GM12801 (cell line): Measurements from ENCODE around the gene MKRN2.

Experiments used
- CTCF ChIP-seq: IDR thresholded peaks from one replicate; pipeline ENCODE4 v1.5.1; 2011; ENCODE audit warnings: control low read depth; ENCODE audit not compliant: insufficient read length; ENCODE audit errors: extremely low read depth

Gene MKRN2, protein sequence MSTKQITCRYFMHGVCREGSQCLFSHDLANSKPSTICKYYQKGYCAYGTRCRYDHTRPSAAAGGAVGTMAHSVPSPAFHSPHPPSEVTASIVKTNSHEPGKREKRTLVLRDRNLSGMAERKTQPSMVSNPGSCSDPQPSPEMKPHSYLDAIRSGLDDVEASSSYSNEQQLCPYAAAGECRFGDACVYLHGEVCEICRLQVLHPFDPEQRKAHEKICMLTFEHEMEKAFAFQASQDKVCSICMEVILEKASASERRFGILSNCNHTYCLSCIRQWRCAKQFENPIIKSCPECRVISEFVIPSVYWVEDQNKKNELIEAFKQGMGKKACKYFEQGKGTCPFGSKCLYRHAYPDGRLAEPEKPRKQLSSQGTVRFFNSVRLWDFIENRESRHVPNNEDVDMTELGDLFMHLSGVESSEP

GRCh38 chr3:12556690-12557472, at the start of gene MKRN2:
Gene MKRN2 (plus strand): TSS chr3:12557087. CDS start chr3:12557151, 64 bp downstream.
- TF ChIP-seq CTCF = no peak

DNA sequence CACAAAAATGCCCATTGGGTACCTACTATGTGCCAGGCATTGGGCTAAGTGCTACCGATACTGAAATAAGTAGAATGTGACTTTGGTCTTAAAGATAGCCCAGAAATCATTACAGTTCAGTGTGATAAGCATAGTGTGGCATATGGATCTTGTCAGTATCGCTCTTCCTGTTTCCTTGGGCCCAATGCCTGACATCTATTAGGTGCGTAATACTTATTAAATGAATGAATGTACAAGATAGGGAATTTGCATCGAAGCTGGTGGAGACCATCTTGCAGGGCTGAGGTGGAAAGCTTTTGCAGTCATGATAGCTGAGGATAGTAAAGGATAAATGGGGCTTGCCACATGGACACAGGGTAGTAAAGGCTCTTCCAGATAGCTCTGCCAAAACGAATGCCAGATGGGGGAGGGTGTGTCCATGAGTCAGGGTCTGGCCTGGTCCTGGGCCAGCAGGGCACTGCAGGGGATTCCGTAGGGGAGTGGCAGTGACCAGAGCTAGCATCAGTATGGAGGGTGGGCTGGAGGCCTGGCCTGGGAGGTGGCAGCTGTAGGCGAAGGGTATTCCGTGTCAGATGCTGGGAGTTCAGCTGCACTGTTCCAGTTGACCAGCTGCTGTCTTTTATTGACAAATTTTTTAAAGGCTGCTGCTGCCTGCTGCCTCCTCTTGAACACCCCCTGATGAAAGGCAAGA, 49.2 kb upstream of the MKRN2 start:
- no peak for TF ChIP-seq CTCF

DNA sequence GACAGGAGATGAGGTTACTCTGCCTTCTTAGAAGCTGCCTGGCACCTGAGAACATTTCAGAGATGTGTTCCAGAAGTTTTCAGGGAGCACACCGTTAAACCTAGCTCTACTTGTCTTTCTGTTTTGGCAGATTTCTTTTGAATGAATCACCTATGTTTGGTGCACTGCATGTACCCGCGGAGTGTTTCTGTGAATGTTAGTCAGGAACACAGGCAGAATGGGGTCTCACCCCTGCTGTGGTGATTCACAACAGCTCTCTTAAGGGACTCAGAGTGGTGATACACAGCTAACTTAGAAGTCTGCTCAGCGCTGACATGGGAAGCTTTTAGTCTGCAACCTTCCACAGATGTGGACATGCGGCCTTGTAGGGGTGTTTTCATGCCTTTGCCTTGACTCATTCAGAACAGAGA, 48.6 kb upstream of the MKRN2 start:
- TF ChIP-seq CTCF = no peak

DNA sequence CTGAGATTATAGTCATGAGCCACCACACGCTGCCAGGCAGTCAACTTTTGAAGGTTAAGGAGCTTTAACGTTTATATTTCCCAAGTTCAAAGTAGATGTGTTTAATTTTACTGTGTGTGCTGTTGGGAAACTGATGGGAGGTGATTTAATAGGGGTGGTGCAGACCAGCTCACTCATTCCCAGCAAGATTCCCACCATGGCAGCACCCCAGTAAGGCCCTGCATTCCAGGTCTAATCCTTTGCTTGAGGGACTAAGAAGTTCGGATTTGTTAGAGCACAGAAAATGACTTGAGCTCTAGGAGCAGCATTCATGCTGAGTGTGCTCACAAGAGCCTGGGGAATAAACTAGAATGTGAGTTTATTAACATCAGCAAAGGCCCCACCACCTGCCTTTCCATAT, 47.4 kb upstream of the MKRN2 start:
- TF ChIP-seq CTCF = no peak

DNA sequence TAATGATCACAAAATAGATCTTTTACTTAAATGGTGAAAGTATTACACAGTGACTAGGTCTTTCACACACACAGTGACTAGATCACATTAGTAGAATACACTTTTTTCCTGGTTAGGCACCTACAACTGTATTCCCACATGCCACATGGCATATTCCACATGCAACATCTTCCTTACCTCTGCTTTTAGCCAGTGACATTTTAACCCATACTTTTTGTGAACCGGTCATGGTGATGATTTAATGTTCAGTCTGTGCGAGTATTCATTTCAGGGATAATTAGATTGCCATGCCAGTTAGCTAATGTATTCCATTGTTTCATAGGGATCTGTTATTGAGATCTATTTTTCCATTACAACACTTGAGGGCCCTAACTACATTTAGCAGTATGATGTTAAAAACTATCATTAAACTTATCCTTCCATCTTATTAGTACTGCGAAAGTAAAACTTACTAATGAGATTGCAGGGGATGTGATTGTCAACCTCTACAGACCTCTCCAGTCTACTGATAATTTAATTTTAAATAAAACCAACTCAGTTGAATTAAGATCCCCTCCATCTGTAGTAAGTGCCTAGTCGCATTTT, 44.3 kb upstream of the MKRN2 start:
- no peak for TF ChIP-seq CTCF

DNA sequence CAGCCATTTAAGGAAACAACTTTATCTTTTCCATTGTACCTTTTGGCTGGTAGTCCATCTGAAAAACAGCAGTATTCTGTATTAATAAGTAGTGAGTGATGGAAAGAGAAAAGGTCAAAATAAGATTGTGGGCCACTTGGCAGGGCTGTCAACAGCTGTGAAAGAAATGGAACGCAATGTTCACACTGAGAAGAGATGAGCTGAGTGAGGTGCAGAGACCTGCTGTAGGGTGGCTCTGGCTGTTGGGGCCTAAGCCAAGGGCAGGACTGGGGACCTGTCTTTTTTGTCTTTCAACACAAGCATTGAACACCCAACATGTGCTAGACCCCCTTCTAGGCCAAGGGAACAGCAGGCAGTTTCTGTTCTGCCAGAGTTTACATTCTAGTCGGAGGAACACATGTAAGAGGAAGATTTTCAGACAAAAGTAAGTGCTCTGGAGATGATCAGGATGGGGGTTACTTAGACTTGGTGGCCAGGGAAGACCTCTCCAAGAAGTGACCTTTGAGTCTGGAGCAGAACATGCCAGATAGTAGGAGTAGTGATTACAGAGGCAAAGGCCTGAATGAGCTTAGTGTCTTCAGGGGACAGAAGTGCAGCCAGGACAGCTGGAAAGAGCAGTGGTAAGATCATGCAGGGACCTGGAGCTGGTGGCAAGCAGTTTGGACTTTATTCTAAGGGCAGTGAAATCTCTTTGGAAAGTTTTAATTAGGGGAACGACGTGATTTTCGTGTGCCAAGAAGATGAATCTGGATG, 43.0 kb upstream of the MKRN2 start:
- no peak for TF ChIP-seq CTCF
